HCT116 (cell line): Measurements from ENCODE around the gene OSBPL1A. TPM values are rescaled to one million over a fixed set of nuclear protein-coding genes. Genes with fewer than 3 reads are reported as not detected.

ENCODE experiments used
- ATAC-seq: fragments of 200-7000 bp; cut with Tn5 transposase; 2 replicates; pipeline ENCODE4 v1.9.1; 2020; ENCODE audit warnings: mild to moderate bottlenecking, moderate library complexity
- BruUV-seq: library from RNA; stranded (reverse); fragments of 400-500 nt; replicated peaks from 2 replicates; lab custom pipeline; 2021; lab: Mats Ljungman, UMichigan
- CTCF ChIA-PET: fragments of 300-600 bp; sonication (Branson Sonifier 250); formaldehyde crosslinking; loops from one replicate; lab custom pipeline; 2021; ENCODE audit warnings: antibody characterized with exemption; lab: Charles Lee
- POLR2A ChIA-PET: fragments of 300-600, 350-600 bp; sonication (Branson Sonifier 250); formaldehyde crosslinking; loops from one replicate; lab custom pipeline; 2021; ENCODE audit warnings: antibody characterized with exemption; lab: Charles Lee
- RAD21 ChIA-PET, 2 experiments: fragments of 300-600 bp; sonication (Branson Sonifier 250); formaldehyde crosslinking; loops; one replicate each; lab custom pipeline; 2023; ENCODE audit warnings: low total read pairs in 2 of 2; ENCODE audit not compliant: uncharacterized antibody in 2 of 2, unreplicated experiment in 2 of 2, low non-redundant PET in 1 of 2; lab: Charles Lee
- DNase-seq: peaks from one replicate; pipeline ENCODE4 v3.0.0-alpha.2; 2010; ENCODE audit warnings: low read depth, low spot score
- H2AFZ ChIP-seq: fragments of 200-600 bp; shearing (Covaris generic), sonication (generic); 2 replicates; pipeline ENCODE4 v1.6.1; 2017; ENCODE audit warnings: low read depth, mixed run types, mixed read lengths, antibody characterized with exemption, low read length; ENCODE audit not compliant: poor library complexity, severe bottlenecking
- H3K27ac ChIP-seq: 2 replicates; pipeline ENCODE4 v1.5.1; 2012; ENCODE audit warnings: low read depth, low read length
- H3K27me3 ChIP-seq: fragments of 200-600 bp; sonication (generic); 2 replicates; pipeline ENCODE4 v1.6.1; 2016; ENCODE audit warnings: mixed run types, low read length, mixed read lengths; ENCODE audit not compliant: insufficient read depth
- H3K36me3 ChIP-seq, 2 experiments: fragments of 200-500 bp in 1 of 2; fragments of 200-600 bp in 1 of 2; sonication (Bioruptor generic) in 1 of 2; sonication (generic) in 1 of 2; 2 replicates each; pipeline versions ENCODE4 v1.5.1 to v1.6.1; 2014 to 2016; ENCODE audit warnings: low read length in 2 of 2, inconsistent platforms in 1 of 2, mixed read lengths in 1 of 2, mixed run types in 1 of 2; ENCODE audit not compliant: insufficient read depth in 2 of 2, control insufficient read depth in 1 of 2
- H3K4me1 ChIP-seq, 2 experiments: fragments of 200-600 bp in 1 of 2; sonication (generic) in 1 of 2; 2 replicates each; pipeline versions ENCODE4 v1.5.1 to v1.6.1; 2012 to 2017; ENCODE audit warnings: low read length in 2 of 2, inconsistent platforms in 1 of 2, mild to moderate bottlenecking in 1 of 2, mixed read lengths in 1 of 2, mixed run types in 1 of 2, moderate library complexity in 1 of 2; ENCODE audit not compliant: insufficient read depth in 2 of 2, control insufficient read depth in 1 of 2
- H3K4me2 ChIP-seq: fragments of 200-600 bp; sonication (generic); 2 replicates; pipeline ENCODE4 v1.6.1; 2017; ENCODE audit warnings: mixed run types, low read length, mixed read lengths
- H3K4me3 ChIP-seq, 2 experiments: fragments of 200-600 bp in 1 of 2; sonication (generic) in 1 of 2; replicated peaks in 1 of 2; 2 replicates each; pipeline ENCODE4 v1.5.1; 2011 to 2016; ENCODE audit warnings: low read length in 2 of 2, control low read depth in 1 of 2, low read depth in 1 of 2, mild to moderate bottlenecking in 1 of 2, mixed read lengths in 1 of 2, mixed run types in 1 of 2
- H3K79me2 ChIP-seq: fragments of 200-600 bp; sonication (generic); 2 replicates; pipeline ENCODE4 v1.6.1; 2017; ENCODE audit warnings: mild to moderate bottlenecking, mixed run types, low read length, moderate library complexity, mixed read lengths; ENCODE audit not compliant: insufficient read depth
- H3K9ac ChIP-seq: fragments of 200-600 bp; sonication (generic); 2 replicates; pipeline ENCODE4 v1.6.1; 2016; ENCODE audit warnings: low read length, mixed read lengths
- H3K9me2 ChIP-seq: fragments of 200-600 bp; sonication (generic), shearing (Covaris generic); 2 replicates; pipeline ENCODE4 v1.6.1; 2017; ENCODE audit warnings: mixed run types, mild to moderate bottlenecking, moderate library complexity; ENCODE audit not compliant: insufficient read depth
- H3K9me3 ChIP-seq, 2 experiments: fragments of 200-500 bp in 1 of 2; fragments of 200-600 bp in 1 of 2; sonication (Bioruptor generic) in 1 of 2; sonication (generic) in 1 of 2; 2 replicates each; pipeline ENCODE4 v1.6.1; 2014 to 2017; ENCODE audit warnings: low read length in 2 of 2, mixed read lengths in 2 of 2, inconsistent platforms in 1 of 2, low read depth in 1 of 2, mild to moderate bottlenecking in 1 of 2, mixed run types in 1 of 2, moderate library complexity in 1 of 2; ENCODE audit not compliant: control insufficient read depth in 1 of 2, insufficient read depth in 1 of 2
- H4K20me1 ChIP-seq: fragments of 200-600 bp; sonication (generic), shearing (Covaris generic); 2 replicates; pipeline ENCODE4 v1.6.1; 2017; ENCODE audit warnings: mixed run types, mild to moderate bottlenecking, moderate library complexity; ENCODE audit not compliant: insufficient read depth
- CBX3 ChIP-seq: IDR thresholded peaks from 2 replicates; pipeline ENCODE4 v1.6.1; 2012; ENCODE audit warnings: low read depth
- EGR1 ChIP-seq: IDR thresholded peaks from 2 replicates; pipeline ENCODE4 v1.6.1; 2012; ENCODE audit warnings: low read depth
- ELF1 ChIP-seq: IDR thresholded peaks from 2 replicates; pipeline ENCODE4 v1.6.1; 2012; ENCODE audit warnings: low read depth, borderline replicate concordance
- EZH2 ChIP-seq: fragments of 200-600 bp; sonication (generic); IDR thresholded peaks from 2 replicates; pipeline ENCODE4 v1.6.1; 2017; ENCODE audit warnings: antibody characterized with exemption, mixed run types
- JUND ChIP-seq: IDR thresholded peaks from 2 replicates; pipeline ENCODE4 v1.6.1; 2012
- MAX ChIP-seq: IDR thresholded peaks from 2 replicates; pipeline ENCODE4 v1.6.1; 2012
- RAD21 ChIP-seq: IDR thresholded peaks from 2 replicates; pipeline ENCODE4 v1.6.1; 2012; ENCODE audit warnings: low read depth, mild to moderate bottlenecking
- SP1 ChIP-seq: IDR thresholded peaks from 2 replicates; pipeline ENCODE4 v1.6.1; 2012; ENCODE audit warnings: low read depth
- YY1 ChIP-seq: IDR thresholded peaks from 2 replicates; pipeline ENCODE4 v1.6.1; 2011; ENCODE audit warnings: low read length, low read depth, moderate library complexity, mild to moderate bottlenecking; ENCODE audit not compliant: insufficient replicate concordance; ENCODE audit errors: extremely low read depth
- ZBTB33 ChIP-seq: IDR thresholded peaks from 2 replicates; pipeline ENCODE4 v1.6.1; 2011; ENCODE audit warnings: mild to moderate bottlenecking, low read length, moderate library complexity; ENCODE audit not compliant: insufficient replicate concordance; ENCODE audit errors: extremely low read depth
- ZFX ChIP-seq: fragments of 450-650 bp; IDR thresholded peaks from 2 replicates; pipeline ENCODE4 v1.6.1; 2017
- intact Hi-C: fragments of 100-400 bp; cut with micrococcal nuclease; formaldehyde crosslinking; loops from 2 replicates; pipeline ENCODE4 v1.10.0; 2022
- total RNA-seq: library from RNA; stranded (reverse); gene quantifications from one replicate; pipeline ENCODE4 v1.2.1, GENCODE V29; 2021; ENCODE audit not compliant: unreplicated experiment
- TF ChIP-seq, protein P1 (sequence below): IDR thresholded peaks from 2 replicates; pipeline ENCODE4 v1.6.1; 2012

The OSBPL1A gene
- total RNA-seq, 1 experiment from 2014 or later, result 18.9 TPM

DNA sequence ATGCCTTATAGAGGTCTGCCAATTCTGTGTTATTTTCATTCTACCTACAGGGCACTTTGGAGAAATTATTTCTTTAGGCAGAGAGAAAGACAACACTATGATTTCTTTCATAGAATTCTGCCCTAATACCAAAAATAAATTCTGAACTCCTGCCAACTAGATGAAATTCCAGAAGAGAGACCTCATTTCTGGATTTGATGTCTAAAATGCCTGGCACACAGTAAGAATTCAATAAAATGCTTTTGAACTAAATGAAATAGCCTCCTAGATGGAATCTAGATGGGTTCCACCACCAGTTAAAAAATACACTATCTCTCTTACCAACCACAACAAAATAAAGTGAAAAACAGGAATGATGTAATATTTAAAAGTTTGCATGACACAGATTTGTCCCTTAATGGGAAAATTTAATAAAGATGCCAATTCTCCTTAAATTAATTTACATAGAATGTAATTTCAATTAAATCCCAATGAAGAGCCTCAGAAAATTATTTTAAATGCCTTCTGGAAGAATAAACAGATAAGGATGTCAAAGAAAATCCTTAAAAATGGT is 75.0 kb downstream of the OSBPL1A start:
- TF ChIP-seq EZH2 (no peak), ZBTB33 (no peak), CBX3 (no peak), ZFX (no peak), MAX (no peak), JUND (no peak), YY1 (no peak), EGR1 (no peak), ELF1 (no peak), SP1 (no peak), RAD21 (no peak)
- TF ChIP-seq, protein P1, sequence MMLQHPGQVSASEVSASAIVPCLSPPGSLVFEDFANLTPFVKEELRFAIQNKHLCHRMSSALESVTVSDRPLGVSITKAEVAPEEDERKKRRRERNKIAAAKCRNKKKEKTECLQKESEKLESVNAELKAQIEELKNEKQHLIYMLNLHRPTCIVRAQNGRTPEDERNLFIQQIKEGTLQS, result no peak
- intact Hi-C loops, result no loop called here

More for the DNA sequence above, 75.0 kb downstream of the OSBPL1A start:
- no peak overlapping the region for H3K9ac ChIP-seq
- ATAC-seq (no peak), DNase-seq (no peak)
- H3K9me3 ChIP-seq, result no peaks in the 10 kb centered on the region
- POLR2A ChIA-PET, result no interaction called here
- CTCF ChIA-PET, result no interaction called here
- peaks cover 6 to 23% of the 10 kb centered on the region in 2 experiments for H3K4me1 ChIP-seq
- H3K27ac ChIP-seq, result no peak overlapping the region; the same call in 1 of the 2 replicates
- no peaks in the 10 kb centered on the region for H3K79me2 ChIP-seq
- RAD21 ChIA-PET, result no interaction called here
- no peaks in the 10 kb centered on the region for H3K36me3 ChIP-seq
- H4K20me1 ChIP-seq, result no peaks in the 10 kb centered on the region
- no peak overlapping the region for H3K4me3 ChIP-seq
- H3K4me2 ChIP-seq, result no peak overlapping the region
- no TSS peak for BruUV-seq
- H3K27me3 ChIP-seq, result no peaks in the 10 kb centered on the region
- H3K9me2 ChIP-seq, result no peaks in the 10 kb centered on the region
- no peak overlapping the region for H2AFZ ChIP-seq
